ENCODE results near the gene CDKN2C. TPM values are rescaled to one million over a fixed set of nuclear protein-coding genes. Genes with fewer than 3 reads are reported as not detected.
"Not testable (repeated sequence)": the region's sequence is repeated elsewhere in the genome, so short reads cannot be mapped to it uniquely, and the experiment has no call there.

Gene CDKN2C
- total RNA-seq, 4 donors from 2014 or later = 21.1 to 52.1 (median 38.8) TPM

DNA sequence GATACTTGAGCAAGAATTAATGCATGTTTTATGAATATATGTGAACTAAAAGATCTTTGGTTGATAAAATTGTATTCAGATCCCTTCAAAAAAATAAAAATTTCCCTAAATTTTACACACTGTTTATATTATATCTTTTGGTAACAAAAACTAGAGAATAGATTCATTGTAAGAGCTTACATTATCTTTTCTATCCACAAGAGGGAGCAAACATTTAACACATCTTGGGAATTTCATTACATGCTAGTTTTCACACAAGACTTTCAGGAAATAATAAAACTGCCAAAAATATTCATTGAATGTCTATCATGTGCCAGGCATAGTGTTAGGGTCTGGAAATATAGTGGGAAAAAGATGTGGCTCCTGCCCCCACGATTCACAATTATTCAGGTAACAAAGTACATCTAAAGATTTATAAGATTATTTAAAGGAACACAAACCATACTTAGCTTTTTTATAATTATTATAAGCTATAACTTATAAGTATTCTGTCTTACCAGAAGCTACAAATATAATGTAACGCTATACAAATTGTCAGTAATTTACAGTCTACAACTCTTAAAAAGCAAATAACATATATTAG, 40.6 kb upstream of the CDKN2C start:
- Histone ChIP-seq H3K36me3 (no peaks in the 10 kb centered on the region), H3K4me1 (peaks cover 0 to 16% (median 0%) of the 10 kb centered on the region in 3 donors), H3K27me3 (no peaks in the 10 kb centered on the region), H3K4me3 (no peak overlapping the region), H3K9me3 (peaks cover 0 to 1% (median 0%) of the 10 kb centered on the region in 3 donors), H3K27ac (no peak overlapping the region)
- WGBS, 2 donors (ENCODE audit: low coverage in 1 of 2) = 31 to 33% methylated on average over 2 of the region's 2 CpGs
- no peak for ATAC-seq
- TF ChIP-seq, protein P1, sequence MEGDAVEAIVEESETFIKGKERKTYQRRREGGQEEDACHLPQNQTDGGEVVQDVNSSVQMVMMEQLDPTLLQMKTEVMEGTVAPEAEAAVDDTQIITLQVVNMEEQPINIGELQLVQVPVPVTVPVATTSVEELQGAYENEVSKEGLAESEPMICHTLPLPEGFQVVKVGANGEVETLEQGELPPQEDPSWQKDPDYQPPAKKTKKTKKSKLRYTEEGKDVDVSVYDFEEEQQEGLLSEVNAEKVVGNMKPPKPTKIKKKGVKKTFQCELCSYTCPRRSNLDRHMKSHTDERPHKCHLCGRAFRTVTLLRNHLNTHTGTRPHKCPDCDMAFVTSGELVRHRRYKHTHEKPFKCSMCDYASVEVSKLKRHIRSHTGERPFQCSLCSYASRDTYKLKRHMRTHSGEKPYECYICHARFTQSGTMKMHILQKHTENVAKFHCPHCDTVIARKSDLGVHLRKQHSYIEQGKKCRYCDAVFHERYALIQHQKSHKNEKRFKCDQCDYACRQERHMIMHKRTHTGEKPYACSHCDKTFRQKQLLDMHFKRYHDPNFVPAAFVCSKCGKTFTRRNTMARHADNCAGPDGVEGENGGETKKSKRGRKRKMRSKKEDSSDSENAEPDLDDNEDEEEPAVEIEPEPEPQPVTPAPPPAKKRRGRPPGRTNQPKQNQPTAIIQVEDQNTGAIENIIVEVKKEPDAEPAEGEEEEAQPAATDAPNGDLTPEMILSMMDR (IDR thresholded peaks at IDR 0.05) = peak; percentile 55 to 61 (median 59)
- TF ChIP-seq EP300 (IDR thresholded peaks at IDR 0.05) = no peak

DNA sequence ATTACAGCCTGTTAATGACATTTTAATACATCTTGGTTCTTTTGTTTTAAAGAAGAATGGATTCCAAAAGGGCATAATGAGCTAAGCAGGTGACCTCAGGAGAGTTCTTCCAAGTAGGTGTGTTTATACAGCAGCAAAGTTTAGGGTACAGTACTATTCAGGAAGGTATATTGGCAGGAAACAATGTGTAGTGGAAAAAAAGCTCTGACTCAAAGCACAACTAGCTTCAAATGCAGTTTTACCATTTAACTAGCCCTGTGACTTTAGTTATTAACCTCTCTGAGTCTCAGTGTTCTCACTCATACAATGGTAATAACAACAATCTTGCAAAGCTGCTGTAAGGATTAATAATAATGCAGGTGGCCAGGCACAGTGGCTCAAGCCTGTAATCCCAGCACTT, 39.9 kb upstream of the CDKN2C start:
- H3K27me3 ChIP-seq = no peaks in the 10 kb centered on the region
- no peaks in the 10 kb centered on the region for H3K36me3 ChIP-seq
- no peak overlapping the region for H3K27ac ChIP-seq
- H3K9me3 ChIP-seq = no peaks in the 10 kb centered on the region
- no peak overlapping the region for H3K4me3 ChIP-seq
- ATAC-seq = no peak
- TF ChIP-seq POLR2A (IDR thresholded peaks at IDR 0.05) = no peak
- no peak for TF ChIP-seq POLR2AphosphoS5 (IDR thresholded peaks at IDR 0.05)
- no peak for TF ChIP-seq EP300 (IDR thresholded peaks at IDR 0.05)
- TF ChIP-seq, protein P1 (IDR thresholded peaks at IDR 0.05) = no peak
- H3K4me1 ChIP-seq = peaks cover 0 to 16% (median 0%) of the 10 kb centered on the region in 3 donors

DNA sequence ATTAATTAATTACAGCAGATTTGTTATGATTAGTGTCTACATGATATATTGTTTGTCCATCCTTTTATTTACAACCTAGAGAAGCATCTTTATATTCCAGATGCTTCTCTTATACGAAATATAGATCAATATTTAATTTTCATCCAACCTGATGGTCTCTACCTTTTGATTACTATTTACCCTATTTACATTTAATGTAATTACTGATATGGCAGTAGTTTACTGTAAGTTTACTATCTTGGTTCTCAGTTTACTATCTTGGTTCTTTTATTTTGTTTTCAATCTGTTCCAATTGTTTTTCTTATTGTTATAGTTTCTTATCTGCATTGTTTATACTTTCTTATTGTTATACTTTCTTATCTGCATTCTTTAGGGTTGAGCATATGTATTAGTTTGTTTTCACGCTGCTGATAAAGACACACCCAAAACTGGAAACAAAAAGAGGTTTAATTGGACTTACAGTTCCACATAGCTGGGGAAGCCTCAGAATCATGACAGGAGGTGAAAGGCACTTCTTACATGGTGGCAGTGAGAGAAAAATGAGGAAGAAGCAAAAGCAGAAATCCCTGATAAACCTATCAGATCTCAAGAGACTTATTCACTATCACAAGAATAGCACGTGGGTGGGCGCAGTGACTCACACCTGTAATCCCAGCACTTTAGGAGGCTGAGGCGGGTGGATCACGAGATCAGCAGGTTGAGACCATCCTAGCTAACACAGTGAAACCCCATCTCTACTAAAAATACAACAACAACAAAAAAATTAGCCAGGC, 38.9 kb upstream of the CDKN2C start:
- WGBS, 2 donors (ENCODE audit: low coverage in 1 of 2) = 75 to 88% methylated on average over 1 to 5 of the region's 6 CpGs
- no peak for ATAC-seq
- TF ChIP-seq EP300 (IDR thresholded peaks at IDR 0.05) (no peak), POLR2A (IDR thresholded peaks at IDR 0.05) (no peak), POLR2AphosphoS5 (IDR thresholded peaks at IDR 0.05) (no peak)
- TF ChIP-seq, protein P1 (IDR thresholded peaks at IDR 0.05) = no peak
- Histone ChIP-seq H3K4me3 (no peak overlapping the region), H3K27me3 (no peaks in the 10 kb centered on the region), H3K27ac (no peak overlapping the region), H3K4me1 (peaks cover 0 to 20% (median 0%) of the 10 kb centered on the region in 3 donors), H3K9me3 (no peaks in the 10 kb centered on the region), H3K36me3 (no peaks in the 10 kb centered on the region)

DNA sequence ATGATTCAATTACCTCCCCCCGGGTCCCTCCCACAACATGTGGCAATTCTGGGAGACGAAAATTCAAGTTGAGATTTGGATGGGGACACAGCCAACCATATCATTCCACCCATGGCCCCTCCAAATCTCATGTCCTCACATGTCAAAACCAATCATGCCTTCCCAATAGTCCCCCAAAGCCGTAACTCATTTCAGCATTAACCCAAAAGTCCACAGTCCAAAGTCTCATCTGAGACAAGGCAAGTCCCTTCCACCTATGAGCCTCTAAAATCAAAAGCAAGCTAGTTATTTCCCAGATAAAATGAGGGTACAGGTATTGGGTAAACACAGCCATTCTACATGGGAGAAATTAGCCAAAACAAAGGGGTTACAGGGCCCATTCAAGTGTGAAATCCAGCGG, 38.0 kb upstream of the CDKN2C start:
- H3K4me3 ChIP-seq, ATAC-seq, H3K27ac ChIP-seq, H3K27me3 ChIP-seq, H3K9me3 ChIP-seq, H3K36me3 ChIP-seq: not testable (repeated sequence)
- peaks cover 0 to 29% (median 0%) of the 10 kb centered on the region in 3 donors for H3K4me1 ChIP-seq
- 86% methylated on average over 4 of the region's 4 CpGs; no CpG with 5 or more reads in 1 of the 2 donors for WGBS, 2 donors (ENCODE audit: low coverage in 1 of 2)

DNA sequence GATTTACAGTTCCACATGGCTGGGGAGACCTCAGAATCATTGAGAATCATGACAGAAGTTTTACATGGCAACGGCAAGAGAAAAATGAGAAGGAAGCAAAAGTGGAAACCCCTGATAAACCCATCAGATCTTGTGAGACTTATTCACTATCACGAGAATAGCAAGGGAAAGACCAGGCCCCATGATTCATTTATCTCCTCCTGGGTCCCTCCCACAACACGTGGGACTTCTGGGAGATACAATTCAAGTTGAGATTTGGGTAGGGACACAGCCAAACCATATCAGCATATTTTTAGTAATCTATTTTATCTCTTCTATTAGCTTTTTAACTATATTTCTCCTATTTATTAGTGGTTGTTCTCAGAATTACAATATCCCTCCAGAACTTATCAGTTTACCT, 36.3 kb upstream of the CDKN2C start:
- H3K36me3 ChIP-seq, H3K27me3 ChIP-seq, H3K9me3 ChIP-seq, H3K27ac ChIP-seq, ATAC-seq, H3K4me3 ChIP-seq: not testable (repeated sequence)
- H3K4me1 ChIP-seq = peaks cover 0 to 30% (median 0%) of the 10 kb centered on the region in 3 donors
- 85 to 94% methylated on average over 3 of the region's 3 CpGs for WGBS, 2 donors (ENCODE audit: low coverage in 1 of 2)

DNA sequence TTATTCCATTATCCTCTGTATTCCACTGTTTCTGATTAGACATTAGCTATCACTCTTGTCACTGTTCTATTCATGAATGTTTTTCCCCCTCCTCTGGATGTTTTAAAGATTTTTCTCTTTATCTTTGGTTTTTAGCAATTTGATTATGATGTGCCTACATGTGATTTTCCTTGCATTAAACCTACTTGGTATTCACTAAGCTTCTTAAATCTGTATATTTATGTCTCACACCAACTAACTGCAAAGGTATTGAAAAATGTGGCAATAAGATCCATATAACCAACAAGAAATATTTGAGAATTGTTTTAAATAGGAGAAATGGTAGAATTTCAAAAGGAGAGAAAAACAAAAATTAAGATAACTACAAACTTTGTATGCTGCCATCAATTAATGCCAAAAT, 35.2 kb upstream of the CDKN2C start:
- H3K4me1 ChIP-seq = peaks cover 0 to 22% (median 0%) of the 10 kb centered on the region in 3 donors
- H3K27ac ChIP-seq = no peak overlapping the region
- ATAC-seq = no peak
- TF ChIP-seq, protein P1 (IDR thresholded peaks at IDR 0.05) = no peak
- no peaks in the 10 kb centered on the region for H3K27me3 ChIP-seq
- H3K36me3 ChIP-seq = no peaks in the 10 kb centered on the region
- H3K9me3 ChIP-seq = no peaks in the 10 kb centered on the region
- no peak overlapping the region for H3K4me3 ChIP-seq

DNA sequence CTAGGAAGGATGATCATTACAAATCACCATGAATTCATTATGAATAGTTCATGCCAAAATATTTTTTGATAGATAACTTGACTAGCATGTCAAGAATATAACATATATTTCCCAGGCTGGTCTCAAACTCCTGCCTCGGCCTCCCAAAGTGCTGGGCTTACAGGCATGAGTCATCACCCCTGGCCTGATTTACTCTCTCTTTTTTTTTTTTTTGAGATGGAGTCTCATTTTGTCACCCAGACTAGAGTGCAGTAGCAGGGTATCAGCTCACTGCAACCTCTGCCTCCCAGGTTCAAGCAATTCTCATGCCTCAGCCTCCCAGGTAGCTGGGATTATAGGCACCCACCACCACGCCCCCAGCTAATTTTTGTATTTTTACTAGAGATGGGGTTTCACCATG, 34.8 kb upstream of the CDKN2C start:
- H3K36me3 ChIP-seq, H3K9me3 ChIP-seq, H3K27me3 ChIP-seq, ATAC-seq, H3K4me3 ChIP-seq, H3K27ac ChIP-seq: not testable (repeated sequence)
- peaks cover 0 to 18% (median 0%) of the 10 kb centered on the region in 3 donors for H3K4me1 ChIP-seq
- 100% methylated on average over 1 of the region's 2 CpGs; no CpG with 5 or more reads in 1 of the 2 donors for WGBS, 2 donors (ENCODE audit: low coverage in 1 of 2)

Data from gastroesophageal sphincter (tissue), 4 donors.